Activated T-cell treated with anti-CD3 and anti-CD28 coated beads for 1 hour (primary cell): ENCODE data around the gene ARID1B.

Experiments
- DNase-seq: peaks from one replicate; pipeline ENCODE4 v3.0.0-alpha.2; 2020; ENCODE audit warnings: low read depth

Gene ARID1B

GRCh38 chr6:156791320-156791850, 14.2 kb downstream of the ARID1B start:
- no peak for DNase-seq

GRCh38 chr6:156793200-156793599, 16.0 kb downstream of the ARID1B start:
- no peak for DNase-seq

- DNase-seq: no peak
Measured at GRCh38 chr6:156794546-156795354, 17.6 kb downstream of the ARID1B start.

- DNase-seq: no peak
Measured at GRCh38 chr6:156795825-156796224, 18.6 kb downstream of the ARID1B start.

- DNase-seq: no peak
Measured at GRCh38 chr6:156796627-156797026, 19.4 kb downstream of the ARID1B start.

GRCh38 chr6:156797901-156798735, 20.9 kb downstream of the ARID1B start:
- no peak for DNase-seq

GRCh38 chr6:156801712-156802111, 24.5 kb downstream of the ARID1B start:
- DNase-seq: no peak

- DNase-seq: no peak
Measured at GRCh38 chr6:156803353-156803752, 26.2 kb downstream of the ARID1B start.

- no peak for DNase-seq
Measured at GRCh38 chr6:156804402-156804801, 27.2 kb downstream of the ARID1B start.

- no peak for DNase-seq
Measured at GRCh38 chr6:156806155-156806554, 29.0 kb downstream of the ARID1B start.

GRCh38 chr6:156807028-156807427, 29.9 kb downstream of the ARID1B start:
- no peak for DNase-seq

GRCh38 chr6:156807795-156808194, 30.6 kb downstream of the ARID1B start:
- DNase-seq: no peak

GRCh38 chr6:156808287-156808686, 31.1 kb downstream of the ARID1B start:
- no peak for DNase-seq

- no peak for DNase-seq
Measured at GRCh38 chr6:156809034-156809433, 31.9 kb downstream of the ARID1B start.

GRCh38 chr6:156809446-156810178, 32.4 kb downstream of the ARID1B start:
- DNase-seq: no peak

- DNase-seq: no peak
Measured at GRCh38 chr6:156814036-156814581, 36.9 kb downstream of the ARID1B start.

GRCh38 chr6:156816505-156816904, 39.3 kb downstream of the ARID1B start:
- DNase-seq: no peak

- no peak for DNase-seq
Measured at GRCh38 chr6:156820089-156820798, 43.1 kb downstream of the ARID1B start.

GRCh38 chr6:156821707-156822106, 44.5 kb downstream of the ARID1B start:
- no peak for DNase-seq

GRCh38 chr6:156822747-156823206, 45.6 kb downstream of the ARID1B start:
- DNase-seq: no peak

- DNase-seq: no peak
Measured at GRCh38 chr6:156824142-156824541, 47.0 kb downstream of the ARID1B start.
